Measurements from ENCODE around the gene TUBGCP2.

- TF ChIP-seq CTCF (IDR thresholded peaks at IDR 0.05) (no peak), POLR2A (IDR thresholded peaks at IDR 0.05) (no peak)
Measured at GRCh38 chr10:133326223-133326551, 17.5 kb upstream of the TUBGCP2 start.
